Stimulated activated naive B cell treated with anti-CD40 and anti-IgM and Interleukin-4, amounts not matched to agents 10 μg/mL and 1 μg/mL and 100 μg/mL, for 72 hours (primary cell): ENCODE measurements around the gene PCGF3.
A peak's percentile ranks its signal among the peaks of the same experiment; 100 is the strongest.
"Not testable (repeated sequence)": the region's sequence is repeated elsewhere in the genome, so short reads cannot be mapped to it uniquely, and the experiment has no call there.

Source experiments
- ATAC-seq, 2 donors: fragments of 150-1000 bp; cut with Tn5 transposase; replicated peaks; 2 replicates each; pipeline ENCODE4 v1.10.0; 2021; ENCODE audit warnings: moderate library complexity in 1 of 2
- DNase-seq: peaks from one replicate; pipeline ENCODE4 v3.0.0; 2021
- H3K27ac Mint-ChIP-seq: one replicate; pipeline ENCODE4 v1.8.0; 2022; ENCODE audit warnings: mild to moderate bottlenecking, mixed read lengths
- H3K27me3 Mint-ChIP-seq, 2 donors: one replicate each; pipeline ENCODE4 v1.8.0; 2022; ENCODE audit warnings: mixed read lengths in 2 of 2
- H3K36me3 Mint-ChIP-seq, 2 donors: one replicate each; pipeline ENCODE4 v1.8.0; 2022; ENCODE audit warnings: mixed read lengths in 2 of 2, mild to moderate bottlenecking in 1 of 2
- H3K4me1 Mint-ChIP-seq, 2 donors: one replicate each; pipeline ENCODE4 v1.8.0; 2022; ENCODE audit warnings: mixed read lengths in 2 of 2, mild to moderate bottlenecking in 1 of 2
- H3K4me3 Mint-ChIP-seq, 2 donors: one replicate each; pipeline ENCODE4 v1.8.0; 2022; ENCODE audit warnings: mild to moderate bottlenecking in 2 of 2, mixed read lengths in 2 of 2, moderate library complexity in 1 of 2
- H3K9me3 Mint-ChIP-seq, 2 donors: one replicate each; pipeline ENCODE4 v1.8.0; 2022; ENCODE audit warnings: mixed read lengths in 2 of 2, mild to moderate bottlenecking in 1 of 2

The PCGF3 gene

GRCh38 chr4:699816-700580 lies 5.6 kb upstream of the PCGF3 start:
- no peak for ATAC-seq

GRCh38 chr4:700587-701264 lies 4.9 kb upstream of the PCGF3 start:
- H3K4me1 Mint-ChIP-seq, result peaks cover 21 to 35% of the 10 kb centered on the region in 2 donors
- no peak overlapping the region for H3K4me3 Mint-ChIP-seq
- ATAC-seq, result no peak
- H3K9me3 Mint-ChIP-seq, result no peaks in the 10 kb centered on the region
- no peaks in the 10 kb centered on the region for H3K36me3 Mint-ChIP-seq
- no peak for DNase-seq
- no peak overlapping the region for H3K27ac Mint-ChIP-seq
- H3K27me3 Mint-ChIP-seq, result no peaks in the 10 kb centered on the region

More at GRCh38 chr4:699816-700580, 5.6 kb upstream of the PCGF3 start:
- Mint-ChIP-seq H3K27ac (no peak overlapping the region), H3K4me3 (peak overlapping the region in 1 of 2 donors; percentile 46), H3K36me3 (no peaks in the 10 kb centered on the region), H3K4me1 (peaks cover 18 to 30% of the 10 kb centered on the region in 2 donors), H3K27me3 (no peaks in the 10 kb centered on the region), H3K9me3 (no peaks in the 10 kb centered on the region)
- no peak for DNase-seq

GRCh38 chr4:702618-703048 lies 3.0 kb upstream of the PCGF3 start:
- Mint-ChIP-seq H3K27me3 (no peaks in the 10 kb centered on the region), H3K4me3 (no peak overlapping the region), H3K9me3 (no peaks in the 10 kb centered on the region), H3K27ac (no peak overlapping the region), H3K4me1 (peaks cover 22 to 43% of the 10 kb centered on the region in 2 donors), H3K36me3 (no peaks in the 10 kb centered on the region)
- DNase-seq (no peak), ATAC-seq (no peak)

DNA sequence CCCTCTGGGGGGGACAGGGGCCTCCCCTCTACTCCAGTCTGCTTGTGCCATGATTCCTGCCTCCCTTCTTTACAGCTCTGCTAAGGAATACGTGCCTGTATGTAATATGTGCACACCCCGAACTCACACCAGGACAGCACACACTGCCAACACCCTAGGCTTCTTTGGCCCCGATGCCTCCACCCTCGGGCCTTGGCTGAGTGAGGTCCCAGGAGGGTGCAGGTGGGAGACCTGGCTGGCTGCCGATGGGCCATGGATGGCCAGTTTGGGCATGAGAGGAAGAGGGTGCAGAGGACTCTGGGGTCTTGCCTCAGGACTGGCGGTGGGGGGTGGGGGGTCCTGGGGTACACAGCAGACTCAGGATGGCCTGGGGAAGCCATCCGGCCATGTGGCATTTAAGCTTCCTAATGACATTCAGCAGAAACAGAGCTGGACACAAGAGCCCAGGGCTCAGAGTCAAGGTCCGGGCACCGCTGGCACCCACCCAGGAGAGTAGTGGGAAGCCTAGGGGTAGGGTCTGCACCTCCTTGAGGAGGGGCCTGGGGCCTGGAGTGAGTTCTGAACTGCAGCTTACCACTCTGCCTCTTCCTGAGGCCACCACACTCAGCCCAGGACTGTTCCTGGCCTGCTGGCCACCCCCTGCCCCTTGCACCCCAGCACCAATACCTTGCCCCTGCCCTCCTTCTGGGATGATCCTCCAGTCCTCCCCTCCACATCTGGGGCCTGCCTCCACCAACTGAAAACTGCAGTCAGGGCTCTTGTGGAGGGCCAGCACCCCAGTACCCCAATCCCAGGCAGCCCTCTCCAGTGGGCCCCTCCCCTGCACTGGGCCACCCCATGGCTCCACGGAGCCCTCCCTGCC lies 2.1 kb upstream of the PCGF3 start:
- Mint-ChIP-seq H3K4me1 (peaks cover 22 to 49% of the 10 kb centered on the region in 2 donors), H3K36me3 (peaks cover under 1 to 2% of the 10 kb centered on the region in 2 donors), H3K27ac (peak overlapping the region; percentile 37), H3K27me3 (no peaks in the 10 kb centered on the region), H3K4me3 (no peak overlapping the region), H3K9me3 (no peaks in the 10 kb centered on the region)
- ATAC-seq (no peak), DNase-seq (no peak)

- Mint-ChIP-seq H3K4me3 (peak overlapping the region; percentile 28 to 93), H3K9me3 (no peaks in the 10 kb centered on the region), H3K36me3 (peaks cover 3 to 6% of the 10 kb centered on the region in 2 donors), H3K27ac (peak overlapping the region; percentile 37), H3K4me1 (peaks cover 22 to 49% of the 10 kb centered on the region in 2 donors), H3K27me3 (no peaks in the 10 kb centered on the region)
- DNase-seq, result no peak
- ATAC-seq, result no peak
Observed at GRCh38 chr4:704198-704891, 1.3 kb upstream of the PCGF3 start.

GRCh38 chr4:704971-705277 lies 708 bp upstream of the PCGF3 start:
- Mint-ChIP-seq H3K27me3 (no peaks in the 10 kb centered on the region), H3K4me3 (peak overlapping the region; percentile 88 to 93), H3K4me1 (peaks cover 23 to 49% of the 10 kb centered on the region in 2 donors), H3K9me3 (no peaks in the 10 kb centered on the region), H3K27ac (peak overlapping the region; percentile 31), H3K36me3 (peaks cover 5 to 7% of the 10 kb centered on the region in 2 donors)
- no peak for ATAC-seq
- DNase-seq, result no peak

DNA sequence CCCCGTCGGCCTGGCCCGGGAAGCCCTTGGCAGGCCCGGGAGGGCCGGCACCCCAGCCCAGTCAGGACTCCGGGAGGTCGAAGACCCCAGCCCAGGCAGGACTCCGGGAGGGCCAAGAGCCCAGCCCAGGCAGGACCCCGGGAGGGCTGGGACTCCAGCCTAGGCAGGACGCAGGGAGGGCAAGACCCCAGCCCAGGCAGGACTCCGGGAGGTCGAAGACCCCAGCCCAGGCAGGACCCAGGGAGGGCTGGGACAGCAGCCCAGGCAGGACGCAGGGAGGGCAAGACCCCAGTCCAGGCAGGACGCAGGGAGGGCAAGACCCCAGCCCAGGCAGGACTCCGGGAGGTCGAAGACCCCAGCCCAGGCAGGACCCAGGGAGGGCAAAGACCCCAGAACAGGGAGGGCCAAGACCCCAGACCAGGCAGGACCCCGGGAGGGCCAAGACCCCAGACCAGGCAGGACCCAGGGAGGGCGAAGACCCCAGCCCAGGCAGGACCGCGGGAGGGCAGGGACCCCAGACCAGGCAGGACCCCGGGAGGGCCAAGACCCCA lies 526 bp downstream of the PCGF3 start:
- Mint-ChIP-seq H3K4me1 (peaks cover 23 to 54% of the 10 kb centered on the region in 2 donors), H3K27ac (peak overlapping the region; percentile 20), H3K36me3 (peaks cover 12 to 17% of the 10 kb centered on the region in 2 donors), H3K4me3 (peak overlapping the region; percentile 36 to 88)
- not testable (repeated sequence) for H3K9me3 Mint-ChIP-seq, ATAC-seq, H3K27me3 Mint-ChIP-seq, DNase-seq

DNA sequence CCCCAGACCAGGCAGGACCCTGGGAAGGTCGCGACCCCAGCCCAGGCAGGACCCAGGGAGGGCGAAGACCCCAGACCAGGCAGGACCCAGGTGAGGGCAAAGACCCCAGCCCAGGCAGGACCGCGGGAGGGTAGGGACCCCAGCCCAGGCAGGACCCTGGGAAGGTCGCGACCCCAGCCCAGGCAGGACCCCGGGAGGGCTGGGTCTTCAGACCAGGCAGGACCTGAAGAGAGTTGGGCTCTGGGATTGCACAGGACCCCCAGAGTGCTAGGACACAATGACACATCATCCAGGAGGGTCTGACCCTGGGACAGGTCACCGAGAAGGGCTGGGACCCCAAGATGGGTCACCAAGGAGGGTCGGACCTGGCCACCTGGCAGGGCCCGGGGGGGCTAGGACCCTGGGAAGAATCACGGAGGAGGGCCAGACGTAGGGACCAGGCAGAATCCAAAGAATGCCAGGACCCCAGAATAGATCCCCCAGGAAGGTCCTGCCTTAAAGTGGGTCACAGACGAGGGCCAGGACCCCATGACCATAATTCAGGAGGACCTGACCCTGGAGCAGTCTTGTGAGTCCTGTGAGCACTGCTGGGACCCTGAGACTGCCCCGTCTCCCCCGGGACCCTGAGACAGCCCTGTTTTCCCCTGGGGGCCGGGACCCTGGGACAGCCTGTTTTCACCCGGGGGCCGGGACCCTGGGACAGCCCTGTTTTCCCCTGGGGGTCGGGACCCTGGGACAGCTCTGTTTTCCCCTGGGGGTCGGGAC lies 1.4 kb downstream of the PCGF3 start:
- Mint-ChIP-seq H3K36me3 (peaks cover 12 to 18% of the 10 kb centered on the region in 2 donors), H3K9me3 (no peaks in the 10 kb centered on the region), H3K4me3 (peak overlapping the region; percentile 46 to 67), H3K27ac (no peak overlapping the region), H3K4me1 (peaks cover 23 to 54% of the 10 kb centered on the region in 2 donors), H3K27me3 (no peaks in the 10 kb centered on the region)
- ATAC-seq, result no peak
- no peak for DNase-seq

DNA sequence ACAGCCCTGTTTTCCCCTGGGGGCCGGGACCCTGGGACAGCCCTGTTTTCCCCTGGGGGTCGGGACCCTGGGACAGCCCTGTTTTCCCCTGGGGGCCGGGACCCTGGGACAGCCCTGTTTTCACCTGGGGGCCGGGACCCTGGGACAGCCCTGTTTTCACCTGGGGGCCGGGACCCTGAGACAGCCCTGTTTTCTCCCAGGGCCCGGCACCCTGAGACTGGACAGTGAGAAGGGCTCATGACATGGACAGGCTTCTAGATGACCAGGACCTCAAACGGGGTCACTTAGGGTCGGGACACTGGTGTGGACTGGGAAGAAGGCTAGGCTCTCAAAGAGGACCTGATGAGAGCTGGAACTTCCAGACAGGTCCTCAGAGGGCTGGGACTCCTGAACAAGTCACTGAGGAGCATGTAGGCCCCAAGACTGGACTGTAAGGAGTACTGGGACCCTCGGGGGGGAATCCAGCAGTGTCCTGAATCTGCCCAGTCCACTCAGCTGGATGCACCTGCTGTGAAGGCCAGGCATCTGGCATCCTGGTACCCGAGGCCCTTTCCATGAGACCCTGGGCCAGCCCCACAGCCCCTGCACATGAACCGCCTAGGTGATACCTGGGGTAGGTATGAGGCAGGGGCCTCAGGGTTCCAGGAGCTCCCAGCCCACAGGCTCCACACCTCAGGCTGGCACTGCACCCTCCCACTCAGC lies 2.4 kb downstream of the PCGF3 start:
- H3K4me3 Mint-ChIP-seq, result peak overlapping the region in 1 of 2 donors; percentile 22
- H3K36me3 Mint-ChIP-seq, result peaks cover 12 to 18% of the 10 kb centered on the region in 2 donors
- no peaks in the 10 kb centered on the region for H3K27me3 Mint-ChIP-seq
- no peak overlapping the region for H3K27ac Mint-ChIP-seq
- H3K9me3 Mint-ChIP-seq, result no peaks in the 10 kb centered on the region
- ATAC-seq (no peak), DNase-seq (no peak)
- H3K4me1 Mint-ChIP-seq, result peaks cover 26 to 59% of the 10 kb centered on the region in 2 donors

DNA sequence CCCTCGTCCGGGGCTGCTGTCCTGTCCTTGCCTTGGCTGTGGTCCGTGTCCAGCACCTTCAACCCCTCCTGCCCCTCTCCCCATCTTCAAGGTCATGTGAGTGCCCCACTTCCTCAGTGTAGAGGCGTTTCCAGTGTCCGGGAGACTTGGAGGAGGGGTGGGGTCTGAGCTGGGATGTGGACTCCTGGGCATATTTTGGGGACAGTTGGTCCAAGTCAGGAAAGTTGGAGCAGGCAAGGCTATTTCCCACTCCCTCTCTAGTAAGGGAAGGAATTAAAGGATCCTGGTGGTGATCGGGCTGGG lies 3.0 kb downstream of the PCGF3 start:
- H3K9me3 Mint-ChIP-seq, result no peaks in the 10 kb centered on the region

GRCh38 chr4:709348-709747 lies 3.7 kb downstream of the PCGF3 start:
- peaks cover 27 to 62% of the 10 kb centered on the region in 2 donors for H3K4me1 Mint-ChIP-seq
- H3K27ac Mint-ChIP-seq, result no peak overlapping the region
- no peaks in the 10 kb centered on the region for H3K9me3 Mint-ChIP-seq
- DNase-seq (no peak), ATAC-seq (no peak)
- H3K4me3 Mint-ChIP-seq, result no peak overlapping the region
- no peaks in the 10 kb centered on the region for H3K27me3 Mint-ChIP-seq
- peaks cover 13 to 18% of the 10 kb centered on the region in 2 donors for H3K36me3 Mint-ChIP-seq

More for the DNA sequence above, 3.0 kb downstream of the PCGF3 start:
- ATAC-seq (no peak), DNase-seq (no peak)
- no peak overlapping the region for H3K27ac Mint-ChIP-seq
- peaks cover 26 to 63% of the 10 kb centered on the region in 2 donors for H3K4me1 Mint-ChIP-seq
- no peaks in the 10 kb centered on the region for H3K27me3 Mint-ChIP-seq
- H3K36me3 Mint-ChIP-seq, result peaks cover 12 to 18% of the 10 kb centered on the region in 2 donors
- H3K4me3 Mint-ChIP-seq, result peak overlapping the region in 1 of 2 donors; percentile 18

GRCh38 chr4:710116-710515 lies 4.5 kb downstream of the PCGF3 start:
- Mint-ChIP-seq H3K4me1 (peaks cover 29 to 64% of the 10 kb centered on the region in 2 donors), H3K27ac (no peak overlapping the region), H3K27me3 (no peaks in the 10 kb centered on the region), H3K9me3 (no peaks in the 10 kb centered on the region), H3K4me3 (no peak overlapping the region), H3K36me3 (peaks cover 17 to 22% of the 10 kb centered on the region in 2 donors)
- DNase-seq (no peak), ATAC-seq (no peak)

- peaks cover 28 to 64% of the 10 kb centered on the region in 2 donors for H3K4me1 Mint-ChIP-seq
- no peak overlapping the region for H3K4me3 Mint-ChIP-seq
- H3K9me3 Mint-ChIP-seq, result no peaks in the 10 kb centered on the region
- H3K27ac Mint-ChIP-seq, result no peak overlapping the region
- DNase-seq (no peak), ATAC-seq (no peak)
- peaks cover 17 to 24% of the 10 kb centered on the region in 2 donors for H3K36me3 Mint-ChIP-seq
- no peaks in the 10 kb centered on the region for H3K27me3 Mint-ChIP-seq
Observed at GRCh38 chr4:710916-711315, 5.3 kb downstream of the PCGF3 start.
